K562 (cell line): ENCODE data around the gene ABHD1. TPM values are rescaled to one million over a fixed set of nuclear protein-coding genes. Genes with fewer than 3 reads are reported as not detected.

Source experiments
- ARID4B ChIP-seq: sonication (generic); formaldehyde crosslinking; IDR thresholded peaks from 2 replicates; pipeline ENCODE4 v1.8.0; 2022; ENCODE audit warnings: mild to moderate bottlenecking, missing genetic modification reagents
- CEBPZ ChIP-seq: fragments of 150-350 bp; IDR thresholded peaks from 2 replicates; pipeline ENCODE4 v1.6.1; 2014; ENCODE audit warnings: low read depth, mild to moderate bottlenecking, low read length, borderline replicate concordance
- FOSL1 ChIP-seq: fragments of 200-800 bp; sonication (Bioruptor generic); conservative IDR thresholded peaks from 2 replicates; pipeline ENCODE4 v1.6.1; 2016; ENCODE audit warnings: missing genetic modification characterization, missing compliant biosample characterization
- HDAC3 ChIP-seq: fragments of 450-650 bp; IDR thresholded peaks from 2 replicates; pipeline ENCODE4 v1.6.1; 2018; ENCODE audit warnings: borderline replicate concordance, mild to moderate bottlenecking, moderate library complexity; ENCODE audit not compliant: partially characterized antibody
- PKNOX1 ChIP-seq: fragments of 450-650 bp; IDR thresholded peaks from 2 replicates; pipeline ENCODE4 v1.6.1; 2016
- RBBP5 ChIP-seq: fragments of 200-600 bp; sonication (generic); IDR thresholded peaks from 2 replicates; pipeline ENCODE4 v1.6.1; 2012; ENCODE audit warnings: borderline replicate concordance, mild to moderate bottlenecking, low read length, control low read depth, inconsistent platforms; ENCODE audit not compliant: insufficient read depth, poor library complexity, severe bottlenecking
- RUNX1 ChIP-seq: sonication (generic); IDR thresholded peaks from 2 replicates; pipeline ENCODE4 v1.6.1; 2016; ENCODE audit warnings: antibody characterized with exemption, low read depth
- STAT6 ChIP-seq: sonication (generic); formaldehyde crosslinking; IDR thresholded peaks from 2 replicates; pipeline ENCODE4 v1.8.1; 2023; ENCODE audit warnings: mild to moderate bottlenecking, missing genetic modification reagents
- VEZF1 ChIP-seq: fragments of 200-800 bp; sonication (Bioruptor generic); IDR thresholded peaks from 2 replicates; pipeline ENCODE4 v1.6.1; 2017; ENCODE audit warnings: missing genetic modification characterization, missing compliant biosample characterization
- XRCC3 ChIP-seq: fragments of 450-650 bp; IDR thresholded peaks from 2 replicates; pipeline ENCODE4 v1.6.1; 2017; ENCODE audit warnings: mild to moderate bottlenecking, moderate library complexity
- ZNF778 ChIP-seq: fragments of 450-650 bp; formaldehyde crosslinking; IDR thresholded peaks from 2 replicates; pipeline ENCODE4 v1.4.0; 2020; ENCODE audit warnings: mild to moderate bottlenecking, moderate library complexity
- polyA plus RNA-seq, 8 experiments: library from polyadenylated mRNA; depleted of rRNA in 4 of 8; stranded (reverse) in 5 of 8; unstranded in 3 of 8; fragments of >200 nt; fragmentation: Nextera tagmentation in 2 of 8; fragmentation: Illumina TruSeq in 1 of 8; extraction: Ambion mirVana in 2 of 8; extraction: Trizol in 1 of 8; gene quantifications; 2 replicates each; pipeline versions ENCODE4 v1.2.1 to v1.2.3, GENCODE V29; 2011 to 2014; ENCODE audit warnings: inconsistent platforms in 1 of 8, missing spikeins in 1 of 8
- total RNA-seq, 7 experiments: library from RNA; depleted of rRNA in 6 of 7; stranded (reverse); fragments of >200 nt in 6 of 7; fragmentation: Illumina TruSeq in 2 of 7; extraction: Trizol in 2 of 7; gene quantifications; 2 replicates each; pipeline versions ENCODE4 v1.2.1 to v1.2.3, GENCODE V29; 2011 to 2021; ENCODE audit warnings: low replicate concordance in 1 of 7

The ABHD1 gene
- total and polyA plus RNA-seq, 9 of the 15 experiments (the other 6 are each of a cell fraction or from before 2014, with no cell fraction given), result 0.10 to 0.16 (median 0.11) TPM; not detected in 5

- peak; percentile 67; the same call in 1 of the 2 replicates for TF ChIP-seq ARID4B (CRISPR knock-in tag)
- TF ChIP-seq VEZF1 (CRISPR knock-in tag), result no peak
- TF ChIP-seq RUNX1, result no peak
- TF ChIP-seq CEBPZ, result no peak
- TF ChIP-seq HDAC3, result no peak
- no peak for TF ChIP-seq XRCC3
- no peak for TF ChIP-seq STAT6
- TF ChIP-seq ZNF778, result no peak
- peak; percentile 51 for TF ChIP-seq RBBP5
- no peak for TF ChIP-seq FOSL1
- no peak for TF ChIP-seq PKNOX1
Measured at GRCh38 chr2:27086724-27087593, 36.7 kb upstream of the ABHD1 start, which contains the start of gene KHK (continued).
